ENCODE measurements around the gene SESN1.

DNA sequence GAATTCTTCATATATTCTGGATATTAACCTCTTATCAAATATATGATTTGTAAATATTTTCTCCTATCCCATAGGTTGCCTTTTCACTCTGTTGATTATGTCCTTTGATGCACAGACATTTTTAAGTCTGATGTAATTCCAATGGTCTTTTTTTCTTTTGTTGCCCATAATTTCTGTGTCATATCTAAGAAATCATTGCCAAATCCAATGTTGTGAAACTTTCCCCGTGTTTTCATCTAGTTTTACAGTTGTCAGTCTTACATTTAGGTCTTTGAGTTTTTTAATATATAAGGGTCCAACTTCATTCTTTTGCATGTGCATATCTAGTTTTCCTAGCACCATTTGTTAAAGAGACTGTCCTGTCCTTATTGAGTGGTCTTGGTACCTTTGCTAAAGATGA, 111.5 kb downstream of the SESN1 start:
- TF ChIP-seq CTCF (IDR thresholded peaks at IDR 0.05; ENCODE audit: insufficient read depth, low read depth, low read length), result no peak
- TF ChIP-seq EZH2 (IDR thresholded peaks at IDR 0.05; ENCODE audit: insufficient read depth, low read length), result no peak

Data from astrocyte (in vitro differentiated cells and primary cell).